Measurements from ENCODE around the gene SYS1.
"Not testable (repeated sequence)": the region's sequence is repeated elsewhere in the genome, so short reads cannot be mapped to it uniquely, and the experiment has no call there.

SYS1 gene

GRCh38 chr20:45339799-45340198 lies 23.2 kb upstream of the SYS1 start:
- no peak for DNase-seq (ENCODE audit: low read depth)

GRCh38 chr20:45340236-45340847 lies 22.6 kb upstream of the SYS1 start:
- no peak for DNase-seq (ENCODE audit: low read depth)

GRCh38 chr20:45340951-45341350 lies 22.0 kb upstream of the SYS1 start:
- no peak for DNase-seq (ENCODE audit: low read depth)

- no peak for DNase-seq (ENCODE audit: low read depth)
Observed at GRCh38 chr20:45341579-45341938, 21.4 kb upstream of the SYS1 start.

GRCh38 chr20:45341939-45342854 lies 20.8 kb upstream of the SYS1 start:
- DNase-seq (ENCODE audit: low read depth), result no peak

- no peak for DNase-seq (ENCODE audit: low read depth)
Observed at GRCh38 chr20:45342855-45343531, 20.0 kb upstream of the SYS1 start.

GRCh38 chr20:45343532-45344167 lies 19.3 kb upstream of the SYS1 start:
- no peak for DNase-seq (ENCODE audit: low read depth)

- no peak for DNase-seq (ENCODE audit: low read depth)
Observed at GRCh38 chr20:45344168-45344860, 18.6 kb upstream of the SYS1 start.

GRCh38 chr20:45345104-45345936 lies 17.6 kb upstream of the SYS1 start:
- no peak for DNase-seq (ENCODE audit: low read depth)

- DNase-seq (ENCODE audit: low read depth), result no peak
Observed at GRCh38 chr20:45346291-45346718, 16.7 kb upstream of the SYS1 start.

GRCh38 chr20:45346851-45347250 lies 16.1 kb upstream of the SYS1 start:
- no peak for DNase-seq (ENCODE audit: low read depth)

GRCh38 chr20:45347297-45347935 lies 15.5 kb upstream of the SYS1 start:
- DNase-seq (ENCODE audit: low read depth), result no peak

GRCh38 chr20:45347936-45348778 lies 14.8 kb upstream of the SYS1 start, which contains the start of gene SDC4:
Gene SDC4 (minus strand): TSS chr20:45348424. CDS start chr20:45348384, 40 bp downstream.
- DNase-seq (ENCODE audit: low read depth), result peak; percentile 65

- no peak for DNase-seq (ENCODE audit: low read depth)
Observed at GRCh38 chr20:45350217-45350616, 12.7 kb upstream of the SYS1 start.

- DNase-seq (ENCODE audit: low read depth), result not testable (repeated sequence)
Observed at GRCh38 chr20:45350795-45351194, 12.2 kb upstream of the SYS1 start.

GRCh38 chr20:45352729-45353128 lies 10.2 kb upstream of the SYS1 start:
- DNase-seq (ENCODE audit: low read depth), result no peak

GRCh38 chr20:45353746-45354145 lies 9.2 kb upstream of the SYS1 start:
- DNase-seq (ENCODE audit: low read depth), result no peak

- DNase-seq (ENCODE audit: low read depth), result no peak
Observed at GRCh38 chr20:45354423-45355208, 8.3 kb upstream of the SYS1 start.

Measured in activated T-helper 9 cell treated with anti-CD3 and anti-CD28 coated beads, Interleukin-2, amount 50 U/mL, for 16 hours (primary cell).